HG02938 (cell line): ENCODE data around the gene SLC45A1.

Source experiments
- ATAC-seq: cut with Tn5 transposase; IDR thresholded peaks from one replicate; pipeline ENCODE4 v1.9.1; 2021; ENCODE audit warnings: mild to moderate bottlenecking, moderate library complexity; ENCODE audit not compliant: unreplicated experiment

SLC45A1 gene

GRCh38 chr1:8311068-8311718, 6.7 kb upstream of the SLC45A1 start:
- no peak for ATAC-seq

GRCh38 chr1:8312235-8313218, 5.4 kb upstream of the SLC45A1 start:
- ATAC-seq, result no peak

- no peak for ATAC-seq
Observed at GRCh38 chr1:8313231-8313630, 4.7 kb upstream of the SLC45A1 start.

- no peak for ATAC-seq
Observed at GRCh38 chr1:8314346-8315280, 3.3 kb upstream of the SLC45A1 start.

GRCh38 chr1:8315573-8316475, 2.1 kb upstream of the SLC45A1 start:
- no peak for ATAC-seq

- ATAC-seq, result no peak
Observed at GRCh38 chr1:8318436-8318835, 522 bp downstream of the SLC45A1 start.

- no peak for ATAC-seq
Observed at GRCh38 chr1:8321612-8322011, 3.7 kb downstream of the SLC45A1 start.

- ATAC-seq, result no peak
Observed at GRCh38 chr1:8323706-8324105, 5.8 kb downstream of the SLC45A1 start.

- no peak for ATAC-seq
Observed at GRCh38 chr1:8324176-8324810, 6.4 kb downstream of the SLC45A1 start.

- ATAC-seq, result no peak
Observed at GRCh38 chr1:8325771-8326170, 7.9 kb downstream of the SLC45A1 start.

- no peak for ATAC-seq
Observed at GRCh38 chr1:8326265-8326664, 8.4 kb downstream of the SLC45A1 start.

GRCh38 chr1:8328271-8328670, 10.4 kb downstream of the SLC45A1 start:
- ATAC-seq, result no peak

GRCh38 chr1:8329439-8329838, 11.5 kb downstream of the SLC45A1 start:
- no peak for ATAC-seq

GRCh38 chr1:8329858-8330257, 11.9 kb downstream of the SLC45A1 start:
- no peak for ATAC-seq

GRCh38 chr1:8330271-8331125, 12.6 kb downstream of the SLC45A1 start:
- ATAC-seq, result no peak

GRCh38 chr1:8332806-8333205, 14.9 kb downstream of the SLC45A1 start:
- no peak for ATAC-seq

GRCh38 chr1:8333246-8333987, 15.5 kb downstream of the SLC45A1 start:
- ATAC-seq, result no peak
